GM18909 (cell line): ENCODE measurements around the gene FOCAD.

ENCODE experiments used
- ATAC-seq: cut with Tn5 transposase; IDR thresholded peaks from one replicate; pipeline ENCODE4 v1.9.1; 2021; ENCODE audit warnings: mild to moderate bottlenecking; ENCODE audit not compliant: unreplicated experiment, poor library complexity

Gene FOCAD

DNA sequence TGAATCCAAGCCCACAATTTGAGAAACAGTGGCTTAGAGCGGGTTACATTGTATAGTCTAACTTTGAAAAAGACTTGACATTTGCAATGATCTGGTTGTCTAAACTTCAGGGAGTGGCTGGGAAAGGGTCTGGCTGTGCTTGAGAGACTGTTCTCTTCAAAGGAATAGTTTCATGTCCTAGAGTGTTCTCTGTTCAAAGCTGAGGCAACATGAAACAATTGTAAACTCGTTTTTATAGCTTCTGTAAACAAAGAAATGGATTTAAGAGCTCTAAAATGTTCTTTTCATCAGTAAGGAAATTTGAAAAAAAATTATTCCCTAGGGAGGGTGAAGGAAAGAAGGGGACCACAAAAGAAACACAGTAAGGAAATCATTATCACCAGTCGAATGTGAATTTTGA, 41.6 kb downstream of the FOCAD start:
- ATAC-seq, result no peak

DNA sequence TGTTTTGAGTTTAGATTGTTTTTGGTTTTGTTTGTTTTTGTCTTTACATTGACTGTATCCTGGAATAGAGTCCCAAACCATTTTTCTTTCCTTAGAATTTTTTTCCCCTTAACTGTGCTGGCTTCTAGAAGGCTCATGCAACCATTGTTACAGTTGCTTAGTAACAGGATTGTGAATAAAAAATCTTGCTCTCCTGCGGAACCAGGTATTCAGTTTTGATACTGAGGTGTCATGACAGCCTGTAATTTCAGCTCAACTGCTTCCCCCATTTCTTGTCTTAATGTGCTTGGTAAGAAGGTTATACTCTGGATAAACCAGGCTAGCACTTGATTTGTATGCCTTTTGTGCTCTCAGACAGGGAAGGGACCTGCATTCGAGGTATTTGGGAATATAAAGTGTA, 42.1 kb downstream of the FOCAD start:
- no peak for ATAC-seq

DNA sequence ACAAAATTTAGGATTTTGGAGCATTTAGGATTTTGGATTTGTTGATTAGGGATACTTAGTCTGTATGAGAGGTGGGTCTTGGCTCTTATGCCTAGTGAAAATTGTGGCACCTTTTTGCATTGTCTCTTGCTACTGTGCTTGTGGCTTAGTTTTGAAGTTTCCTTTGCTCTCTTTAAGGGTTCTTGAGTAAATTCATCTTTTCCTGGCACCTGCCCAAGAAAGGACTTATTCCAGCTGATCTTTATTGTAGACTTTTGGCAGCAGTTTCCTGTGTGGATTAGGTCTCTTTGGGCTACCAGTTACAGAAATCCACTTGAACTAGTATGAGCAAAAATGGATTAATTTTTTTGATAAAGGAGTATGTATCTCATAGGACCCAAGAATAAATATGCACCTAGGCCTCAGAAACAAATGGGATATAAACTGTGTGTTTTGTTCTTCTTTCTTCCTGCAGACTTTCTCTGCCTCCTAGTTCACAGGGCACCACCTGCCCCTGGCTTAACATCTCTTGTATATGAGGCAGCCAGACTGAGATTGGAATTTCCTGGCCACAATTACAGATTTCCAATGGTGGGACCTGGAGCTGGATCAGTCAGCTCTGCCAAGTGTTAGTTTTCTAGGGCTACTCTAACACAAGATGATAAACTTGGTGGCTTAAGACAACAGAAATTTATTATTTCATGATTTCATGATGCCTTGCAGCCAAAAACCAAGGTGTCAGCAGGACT, 44.6 kb downstream of the FOCAD start:
- no peak for ATAC-seq

DNA sequence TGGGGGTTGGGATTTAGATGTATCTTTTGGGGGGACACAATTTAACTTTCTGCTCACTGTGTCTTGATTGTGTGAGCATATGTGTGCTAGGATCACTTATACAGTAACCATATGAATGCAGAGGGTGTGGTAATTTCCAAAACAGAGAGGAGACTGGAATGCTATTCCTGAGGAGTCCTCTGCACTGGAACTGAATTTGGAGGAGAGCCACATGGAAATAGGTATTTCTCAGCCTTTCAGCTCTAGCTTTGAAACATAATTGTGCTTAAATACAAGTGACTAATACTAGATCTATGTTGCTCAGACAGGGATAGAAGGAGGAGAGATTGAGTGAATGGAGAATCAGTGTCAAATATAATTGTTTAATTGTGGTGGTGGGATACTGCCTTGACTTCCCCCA, 45.5 kb downstream of the FOCAD start:
- no peak for ATAC-seq

DNA sequence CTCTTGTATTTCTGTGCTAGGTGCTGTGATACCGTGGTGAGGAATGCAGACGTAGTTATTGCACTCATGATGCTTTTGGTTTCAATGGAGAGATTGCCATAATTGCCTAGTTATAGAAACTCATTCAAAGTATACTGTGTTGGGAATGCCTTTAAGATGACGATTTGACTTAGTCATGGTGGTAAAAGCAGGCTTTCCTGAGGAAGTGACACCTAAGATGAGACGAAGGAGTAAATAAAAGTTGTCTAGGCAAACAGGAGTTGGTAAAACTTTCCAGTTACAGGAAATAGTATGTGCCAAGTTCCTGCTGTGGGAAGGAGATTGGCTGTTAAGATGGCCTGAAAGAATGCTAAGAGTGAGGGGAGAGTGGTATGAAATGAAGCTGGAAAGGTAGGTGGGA, 48.1 kb downstream of the FOCAD start:
- no peak for ATAC-seq

DNA sequence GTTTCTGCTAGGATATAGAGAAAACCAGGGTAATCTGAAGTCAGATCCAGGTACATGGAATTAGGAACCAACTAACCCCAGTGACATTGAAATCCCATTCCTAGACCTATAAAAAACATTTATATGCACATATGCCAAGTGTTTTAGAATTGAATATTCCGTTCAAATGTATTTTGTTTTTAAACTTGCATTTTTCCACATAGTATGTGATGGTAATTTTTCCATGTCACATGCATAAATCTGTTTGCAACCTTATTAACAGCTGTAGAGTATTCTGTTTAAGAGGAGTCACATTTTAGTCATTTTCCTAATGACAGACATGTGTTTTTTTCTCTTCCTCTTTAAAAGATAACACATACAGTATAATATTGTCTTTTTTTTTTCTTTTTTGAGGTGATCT, 50.2 kb downstream of the FOCAD start:
- no peak for ATAC-seq

DNA sequence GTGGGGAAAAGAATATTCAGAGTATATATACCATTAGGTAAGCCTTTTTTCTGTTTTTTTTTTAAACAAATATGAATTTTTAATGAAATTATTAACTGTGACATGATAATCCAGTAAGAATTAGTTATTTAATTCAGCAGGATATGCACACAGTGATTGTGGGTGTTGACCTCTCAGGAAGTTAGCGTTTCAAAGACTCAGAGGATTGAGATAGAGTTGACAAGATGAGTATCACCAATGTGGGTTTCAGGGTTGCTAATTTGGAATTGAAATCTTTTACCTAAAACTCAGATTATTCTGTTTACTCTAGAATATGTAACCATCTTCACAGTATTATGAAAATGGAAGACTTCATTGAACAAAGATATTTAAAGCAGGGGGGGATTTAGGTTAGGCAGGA, 56.2 kb downstream of the FOCAD start:
- no peak for ATAC-seq

DNA sequence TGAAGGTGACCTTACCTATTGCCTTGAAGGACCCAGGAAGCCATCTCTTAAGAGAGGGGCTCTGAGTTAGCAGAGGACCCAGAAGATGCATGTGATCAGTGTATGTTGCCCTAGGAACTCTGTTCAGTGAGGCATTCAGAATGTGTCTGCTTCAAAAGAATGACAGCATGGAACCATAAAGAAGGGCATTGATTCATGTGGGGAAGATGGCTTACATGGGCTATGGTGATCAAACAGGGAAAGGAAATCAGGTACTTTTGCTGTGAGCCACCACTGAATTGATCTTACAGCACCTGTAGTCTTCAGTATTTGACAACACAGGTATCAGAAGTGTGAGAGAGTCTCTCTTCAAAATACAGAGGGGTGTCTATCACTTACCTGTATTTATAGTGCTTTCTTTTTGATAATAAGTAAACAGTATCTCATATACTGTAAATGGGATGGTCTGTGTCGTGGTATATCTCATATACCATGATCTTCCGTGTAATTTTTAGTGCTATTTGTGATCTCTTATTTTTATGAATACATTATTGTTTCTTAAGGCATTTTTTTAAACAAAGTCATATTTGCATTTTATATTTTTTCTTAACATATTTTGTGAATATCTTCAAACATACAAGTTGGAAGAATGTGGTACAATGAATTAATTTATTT, 57.0 kb downstream of the FOCAD start:
- ATAC-seq, result no peak

DNA sequence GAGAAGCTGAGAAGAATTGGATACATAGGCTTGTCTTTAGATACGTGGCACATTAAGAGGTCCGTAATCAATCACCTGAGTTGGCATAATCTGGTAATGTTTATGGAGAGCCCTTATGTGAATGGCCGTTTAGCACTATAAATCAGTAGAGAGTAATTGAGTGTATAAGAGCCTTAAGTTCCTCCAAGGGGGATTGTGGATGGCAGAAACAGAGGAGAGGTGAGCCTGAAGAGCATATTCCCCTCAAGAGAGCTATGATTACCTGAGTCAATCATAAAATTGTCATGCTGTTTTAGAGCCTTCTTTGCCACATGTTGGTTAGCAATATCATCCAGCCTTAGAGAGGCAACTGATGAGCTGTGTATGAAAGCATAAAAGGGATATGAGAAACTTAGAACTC, 58.8 kb downstream of the FOCAD start:
- ATAC-seq, result no peak

DNA sequence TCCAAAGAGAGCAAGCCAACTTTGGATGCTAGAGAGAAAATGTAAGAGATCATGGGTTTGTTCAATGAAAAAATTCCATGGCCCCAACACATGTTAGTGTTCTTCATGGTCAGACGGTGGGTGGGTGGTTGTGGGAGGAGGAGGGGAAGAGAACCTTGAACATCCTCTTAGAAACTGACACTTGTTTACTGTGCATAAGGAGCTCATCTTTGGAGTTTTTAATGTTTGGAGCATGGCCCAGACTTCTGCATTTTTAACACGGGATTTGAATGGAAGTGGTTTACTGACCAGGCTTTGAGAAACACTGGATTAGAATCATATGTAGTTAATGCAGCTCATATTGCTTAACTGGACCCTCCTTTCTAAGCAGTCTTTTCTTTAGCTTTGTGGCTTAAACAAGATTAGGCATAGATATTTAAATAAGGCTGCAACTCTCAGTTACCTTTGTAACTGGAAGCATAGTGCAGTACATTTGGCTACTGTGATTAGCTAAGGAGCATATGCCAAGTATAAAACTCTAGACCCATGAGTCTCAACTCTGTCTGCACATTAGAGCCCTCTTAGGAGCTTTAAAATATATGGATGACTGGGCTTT, 60.1 kb downstream of the FOCAD start:
- no peak for ATAC-seq

DNA sequence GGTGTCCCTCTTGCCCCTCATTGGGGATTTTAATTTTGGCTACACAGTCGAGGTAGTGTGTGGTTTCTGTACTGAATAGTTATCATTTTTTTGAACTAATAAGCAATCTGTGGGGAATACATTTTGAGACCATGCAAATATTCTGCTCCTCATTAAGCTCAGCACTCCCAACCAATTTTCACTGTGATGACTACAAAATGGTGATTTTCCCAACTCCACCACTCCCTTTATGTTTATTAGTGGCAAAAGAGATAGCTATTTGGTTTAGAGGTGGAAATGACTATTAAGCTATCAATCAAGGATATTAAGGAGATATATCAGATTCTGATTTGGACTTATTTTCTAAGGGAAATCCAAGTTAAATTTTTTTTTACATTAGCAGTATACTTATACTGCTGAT, 62.9 kb downstream of the FOCAD start:
- ATAC-seq, result no peak

DNA sequence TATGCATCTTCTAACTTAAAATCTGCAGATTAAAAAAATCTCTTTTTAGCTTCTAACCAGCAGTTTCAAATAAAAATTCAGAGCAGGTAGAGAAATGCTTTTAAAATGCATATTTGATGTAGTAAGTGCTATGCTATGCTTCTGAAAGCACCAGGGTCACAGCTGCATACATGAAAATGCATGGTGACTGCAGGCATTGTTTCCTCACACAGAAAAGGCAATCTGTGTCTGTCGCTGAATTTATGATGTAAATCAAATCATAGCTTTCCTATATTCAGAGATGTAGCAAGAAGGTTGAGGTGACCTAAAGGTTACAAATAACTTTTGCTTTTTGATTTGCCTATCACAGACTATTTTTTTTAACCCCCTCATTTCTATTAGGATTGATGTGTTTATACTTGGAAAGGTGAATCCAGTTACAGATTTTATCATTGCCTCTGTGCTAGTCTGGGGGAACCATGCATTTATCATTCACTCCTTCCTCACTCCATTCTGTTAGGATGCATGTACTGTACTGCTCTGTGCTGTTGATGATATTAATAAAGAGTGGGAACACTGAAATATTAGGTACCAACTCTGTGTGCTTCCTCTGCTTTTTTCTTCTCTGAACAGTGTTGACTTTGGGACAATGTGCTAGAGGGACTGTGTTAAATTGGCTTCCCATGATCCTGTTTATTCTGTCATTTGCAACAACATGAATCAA, 65.6 kb downstream of the FOCAD start:
- no peak for ATAC-seq

DNA sequence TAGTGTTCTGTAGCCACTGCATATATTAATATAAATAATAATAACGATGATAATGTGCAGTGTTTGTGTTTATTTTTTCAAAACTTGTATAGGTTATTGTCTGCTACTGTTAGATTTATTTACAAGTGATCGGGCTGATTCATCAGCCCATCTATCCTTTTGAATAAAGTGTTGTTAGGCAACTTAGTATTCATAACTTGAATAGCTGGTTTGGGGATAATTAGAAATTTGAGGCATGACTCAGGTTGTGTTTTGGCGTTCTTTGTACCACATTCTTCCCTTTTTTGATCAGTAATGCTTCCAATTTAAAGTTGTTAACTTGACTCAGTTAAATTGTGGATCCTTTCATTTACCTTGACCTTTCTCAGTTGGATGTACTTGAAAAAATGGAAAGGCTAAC, 69.7 kb downstream of the FOCAD start:
- no peak for ATAC-seq

DNA sequence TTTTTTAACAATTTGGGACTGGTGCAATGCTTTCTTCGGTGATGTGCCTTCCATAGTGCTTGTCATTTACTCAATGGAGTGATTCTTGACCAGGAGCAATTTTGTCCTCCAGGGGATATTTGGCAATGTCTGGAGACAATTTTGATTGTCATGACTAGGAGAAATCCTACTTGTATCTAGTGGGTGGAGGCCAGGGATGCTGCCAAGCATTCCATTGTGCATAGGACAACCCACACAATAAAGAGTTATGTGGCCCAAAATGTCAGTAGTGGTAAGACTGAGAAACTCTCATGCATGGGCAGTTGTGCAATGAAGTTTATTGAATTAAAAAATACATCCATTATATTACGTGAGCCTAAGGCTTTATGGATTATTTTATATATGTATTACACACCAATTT, 70.5 kb downstream of the FOCAD start:
- ATAC-seq, result no peak

DNA sequence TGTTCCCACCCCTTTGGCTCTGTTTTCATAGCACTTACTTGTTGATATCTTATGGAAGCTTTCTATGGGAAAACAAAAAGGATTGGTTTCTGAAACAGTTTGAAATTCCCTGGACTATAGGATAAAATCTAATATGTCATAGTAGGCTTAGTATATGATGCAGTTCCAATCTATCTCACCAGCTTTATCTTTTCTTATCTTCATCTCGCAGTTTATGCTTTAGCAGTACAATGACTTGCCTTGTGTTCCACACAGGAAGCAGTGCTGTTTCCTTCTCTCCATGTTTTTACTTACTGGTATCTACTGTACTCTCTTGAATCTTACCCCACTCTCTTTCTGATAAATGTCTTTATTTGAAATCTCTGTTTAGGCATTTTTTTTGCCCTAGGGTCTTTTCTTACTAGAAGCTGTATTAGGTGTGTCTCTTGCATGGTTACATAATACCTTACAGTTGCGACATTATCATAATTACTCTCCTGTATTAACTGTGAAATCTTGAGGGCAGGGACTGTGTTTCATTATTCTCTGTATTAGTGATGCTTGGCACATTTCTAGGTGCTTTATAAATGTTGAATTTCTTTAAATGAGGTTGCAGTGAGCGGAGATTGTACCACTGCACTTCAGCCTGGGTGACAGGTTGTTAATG, 76.3 kb downstream of the FOCAD start:
- ATAC-seq, result no peak

DNA sequence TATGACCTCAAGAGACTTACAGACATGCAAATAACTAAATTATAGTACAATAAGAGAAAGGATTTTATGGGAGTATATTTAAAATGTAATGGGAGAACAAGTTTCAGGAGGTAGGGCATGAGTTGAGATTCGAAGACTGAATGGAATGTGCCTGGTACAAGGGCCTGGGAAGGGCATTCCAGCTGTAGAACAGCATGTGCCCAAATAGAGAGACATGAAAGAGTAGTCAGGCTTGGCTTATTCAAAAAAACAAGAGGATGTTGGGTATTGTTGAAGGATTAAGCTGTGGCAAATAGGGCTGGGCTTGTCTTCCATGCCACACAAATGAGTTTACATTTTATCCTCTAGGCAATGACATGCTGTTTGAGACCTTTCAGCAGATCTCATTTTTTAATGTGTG, 86.9 kb downstream of the FOCAD start:
- no peak for ATAC-seq

DNA sequence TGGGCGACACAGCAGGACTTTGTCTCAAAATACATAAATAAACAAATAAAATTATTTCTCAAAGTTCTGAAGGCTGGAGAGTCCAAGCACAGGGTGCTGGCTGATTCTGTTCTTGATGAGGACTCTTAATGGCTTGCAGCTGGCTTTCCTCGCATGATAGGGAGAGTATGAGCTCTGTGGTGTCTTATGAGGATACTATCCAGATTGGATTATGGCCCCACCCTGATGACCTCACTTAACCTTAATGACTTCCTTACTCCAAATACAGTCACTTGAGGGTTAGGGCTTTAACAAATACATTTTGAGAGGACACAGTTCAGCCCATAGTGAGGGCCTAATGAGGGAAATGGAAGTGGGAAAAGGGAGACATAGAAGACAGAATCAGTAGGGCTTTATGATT, 87.7 kb downstream of the FOCAD start:
- no peak for ATAC-seq

DNA sequence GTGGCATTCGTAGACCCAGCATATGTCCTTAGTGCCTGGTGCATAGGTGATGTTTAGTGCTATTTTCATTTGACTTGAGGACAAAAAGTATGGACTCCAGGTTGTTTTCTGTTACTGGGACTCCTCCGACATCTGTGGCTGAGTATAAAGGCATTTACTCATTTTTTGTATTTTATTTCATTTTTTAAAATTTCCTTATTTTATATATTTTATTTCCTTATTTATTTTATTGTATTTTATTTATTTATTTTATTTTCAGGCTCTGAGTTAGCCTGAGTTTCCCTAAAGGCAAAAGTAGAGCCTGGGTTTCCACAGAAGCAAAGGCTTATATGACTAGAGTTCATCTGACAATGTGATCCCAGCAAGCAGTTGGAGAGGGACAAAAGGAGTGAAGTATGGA, 91.6 kb downstream of the FOCAD start:
- no peak for ATAC-seq

DNA sequence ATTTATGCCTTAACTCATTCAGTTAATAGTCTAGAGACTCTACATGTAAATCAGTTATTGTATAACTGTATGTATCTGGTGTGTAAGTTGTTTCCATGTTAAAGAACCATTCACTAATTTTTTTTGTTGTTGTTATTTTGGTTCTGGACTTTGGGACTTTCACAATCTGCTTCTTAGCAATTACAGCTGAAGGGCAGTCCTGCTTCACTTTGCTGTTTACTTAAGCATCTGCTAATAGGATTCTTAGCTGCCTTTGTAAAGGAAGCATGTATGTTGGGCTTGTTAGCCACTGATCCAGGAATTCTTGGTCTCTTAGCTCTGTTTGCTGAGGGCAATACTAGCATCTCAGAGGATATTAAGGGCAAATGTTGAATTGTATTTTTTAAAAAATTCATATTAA, 97.0 kb downstream of the FOCAD start:
- no peak for ATAC-seq

DNA sequence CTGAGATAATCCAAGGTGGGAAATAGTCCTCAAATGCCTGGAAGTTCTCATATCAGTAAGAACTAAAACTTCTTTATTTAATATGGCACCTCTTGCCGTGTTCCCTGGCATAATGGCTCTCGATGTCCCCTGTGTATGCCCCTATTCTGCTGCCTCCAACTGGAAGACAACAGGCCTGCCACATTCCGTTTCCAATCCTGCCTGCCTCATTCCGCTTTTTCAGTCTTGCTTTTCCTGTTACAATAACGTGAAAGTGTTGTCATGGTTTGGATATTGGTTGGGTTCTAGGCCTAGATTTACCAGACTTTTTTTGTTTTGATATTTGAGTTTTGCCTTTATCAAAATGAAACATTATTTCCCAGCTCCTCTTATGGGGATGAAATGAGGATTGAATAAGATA, 98.2 kb downstream of the FOCAD start:
- ATAC-seq, result no peak
